Measurements from ENCODE around the gene KRTAP12-2.
"Not testable (repeated sequence)": the region's sequence is repeated elsewhere in the genome, so short reads cannot be mapped to it uniquely, and the experiment has no call there.

The KRTAP12-2 gene

DNA sequence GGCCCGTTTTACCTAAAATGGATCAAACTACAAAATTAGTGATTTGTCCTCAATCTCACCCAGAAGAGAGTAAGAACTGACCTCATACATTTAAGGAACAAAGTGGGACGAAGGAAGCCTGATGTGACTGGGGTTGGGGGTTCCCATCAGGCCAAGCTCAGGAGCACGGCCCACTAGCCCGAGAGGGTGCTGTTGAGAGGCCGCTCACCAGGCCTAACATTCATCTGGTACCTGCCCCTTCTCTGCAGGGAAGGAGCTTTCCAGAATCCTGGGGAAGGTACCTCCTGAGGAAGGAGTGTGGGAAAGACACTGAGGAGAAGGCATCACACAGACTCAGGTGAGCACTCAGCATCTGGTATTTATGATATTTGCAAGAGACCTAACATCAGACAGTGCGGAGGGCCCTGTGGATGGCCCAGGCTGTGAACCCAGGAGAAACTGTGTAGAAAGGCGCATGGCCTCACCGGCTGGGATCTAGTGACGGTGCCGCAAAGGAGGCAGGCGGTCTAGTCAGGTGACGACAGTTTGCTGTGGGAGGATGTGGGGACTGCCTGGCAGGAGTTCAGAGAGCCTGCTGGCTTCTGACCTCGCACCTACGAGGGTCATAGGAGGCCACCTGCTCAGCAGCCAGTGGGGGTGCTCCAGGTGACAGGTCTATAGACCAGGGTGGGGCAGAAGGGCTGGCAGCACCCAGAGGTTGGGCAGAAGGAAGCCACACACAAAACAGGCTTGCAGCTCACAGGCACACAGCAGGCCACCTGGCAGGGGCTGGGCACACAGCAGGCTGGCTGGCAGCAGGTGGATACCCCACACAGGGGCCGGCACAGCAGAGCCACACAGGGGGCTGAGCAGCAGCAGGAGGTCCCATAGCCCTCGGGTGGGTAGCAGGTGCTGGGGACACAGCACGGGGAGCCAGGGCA, 12.8 kb downstream of the KRTAP12-2 start:
- no peak for FAIRE-seq
- no peak for TF ChIP-seq SPI1 (IDR thresholded peaks at IDR 0.05; ENCODE audit: low read depth, low read length)
- TF ChIP-seq POLR2AphosphoS5 (IDR thresholded peaks at IDR 0.05; ENCODE audit: low read depth, low read length) = no peak
- no peak for DNase-seq (ENCODE audit: insufficient read length, low spot score)

- no peak for TF ChIP-seq POLR2AphosphoS5 (IDR thresholded peaks at IDR 0.05; ENCODE audit: low read depth, low read length)
- TF ChIP-seq SPI1 (IDR thresholded peaks at IDR 0.05; ENCODE audit: low read depth, low read length) = no peak
- TF ChIP-seq POU2F2 (IDR thresholded peaks at IDR 0.05; ENCODE audit: low read depth, low read length) = no peak
- no peak for TF ChIP-seq TAF1 (IDR thresholded peaks at IDR 0.05; ENCODE audit: low read depth, low read length)
- no peak for TF ChIP-seq POLR2A (IDR thresholded peaks at IDR 0.05; ENCODE audit: low read depth, low read length)
- TF ChIP-seq PAX5 (IDR thresholded peaks at IDR 0.05; ENCODE audit: insufficient read depth, low read length, severe bottlenecking) = no peak
- DNase-seq (ENCODE audit: insufficient read length, low spot score) (no peak), FAIRE-seq (no peak)
Measured at GRCh38 chr21:44653123-44653522, 13.6 kb downstream of the KRTAP12-2 start.

GRCh38 chr21:44650973-44651675, 15.6 kb downstream of the KRTAP12-2 start:
- FAIRE-seq = no peak
- no peak for TF ChIP-seq PAX5 (IDR thresholded peaks at IDR 0.05; ENCODE audit: insufficient read depth, low read length, severe bottlenecking)
- no peak for TF ChIP-seq TAF1 (IDR thresholded peaks at IDR 0.05; ENCODE audit: low read depth, low read length)
- no peak for TF ChIP-seq SPI1 (IDR thresholded peaks at IDR 0.05; ENCODE audit: low read depth, low read length)
- no peak for TF ChIP-seq POLR2AphosphoS5 (IDR thresholded peaks at IDR 0.05; ENCODE audit: low read depth, low read length)
- TF ChIP-seq POLR2A (IDR thresholded peaks at IDR 0.05; ENCODE audit: low read depth, low read length) = no peak
- TF ChIP-seq POU2F2 (IDR thresholded peaks at IDR 0.05; ENCODE audit: low read depth, low read length) = no peak
- no peak for DNase-seq (ENCODE audit: insufficient read length, low spot score)

GRCh38 chr21:44650265-44650972, 16.3 kb downstream of the KRTAP12-2 start:
- no peak for TF ChIP-seq POU2F2 (IDR thresholded peaks at IDR 0.05; ENCODE audit: low read depth, low read length)
- no peak for TF ChIP-seq SPI1 (IDR thresholded peaks at IDR 0.05; ENCODE audit: low read depth, low read length)
- no peak for TF ChIP-seq TAF1 (IDR thresholded peaks at IDR 0.05; ENCODE audit: low read depth, low read length)
- TF ChIP-seq POLR2AphosphoS5 (IDR thresholded peaks at IDR 0.05; ENCODE audit: low read depth, low read length) = no peak
- no peak for TF ChIP-seq POLR2A (IDR thresholded peaks at IDR 0.05; ENCODE audit: low read depth, low read length)
- TF ChIP-seq PAX5 (IDR thresholded peaks at IDR 0.05; ENCODE audit: insufficient read depth, low read length, severe bottlenecking) = no peak
- no peak for FAIRE-seq
- DNase-seq (ENCODE audit: insufficient read length, low spot score) = no peak

GRCh38 chr21:44649521-44650100, 17.1 kb downstream of the KRTAP12-2 start:
- DNase-seq (ENCODE audit: insufficient read length, low spot score) = no peak
- FAIRE-seq = no peak
- TF ChIP-seq POU2F2 (IDR thresholded peaks at IDR 0.05; ENCODE audit: low read depth, low read length) (no peak), POLR2AphosphoS5 (IDR thresholded peaks at IDR 0.05; ENCODE audit: low read depth, low read length) (no peak), SPI1 (IDR thresholded peaks at IDR 0.05; ENCODE audit: low read depth, low read length) (no peak), TAF1 (IDR thresholded peaks at IDR 0.05; ENCODE audit: low read depth, low read length) (no peak), POLR2A (IDR thresholded peaks at IDR 0.05; ENCODE audit: low read depth, low read length) (no peak), PAX5 (IDR thresholded peaks at IDR 0.05; ENCODE audit: insufficient read depth, low read length, severe bottlenecking) (no peak)

GRCh38 chr21:44648557-44649311, 18.0 kb downstream of the KRTAP12-2 start:
- FAIRE-seq = no peak
- TF ChIP-seq POLR2A (IDR thresholded peaks at IDR 0.05; ENCODE audit: low read depth, low read length) (no peak), SPI1 (IDR thresholded peaks at IDR 0.05; ENCODE audit: low read depth, low read length) (no peak), POLR2AphosphoS5 (IDR thresholded peaks at IDR 0.05; ENCODE audit: low read depth, low read length) (no peak)

DNA sequence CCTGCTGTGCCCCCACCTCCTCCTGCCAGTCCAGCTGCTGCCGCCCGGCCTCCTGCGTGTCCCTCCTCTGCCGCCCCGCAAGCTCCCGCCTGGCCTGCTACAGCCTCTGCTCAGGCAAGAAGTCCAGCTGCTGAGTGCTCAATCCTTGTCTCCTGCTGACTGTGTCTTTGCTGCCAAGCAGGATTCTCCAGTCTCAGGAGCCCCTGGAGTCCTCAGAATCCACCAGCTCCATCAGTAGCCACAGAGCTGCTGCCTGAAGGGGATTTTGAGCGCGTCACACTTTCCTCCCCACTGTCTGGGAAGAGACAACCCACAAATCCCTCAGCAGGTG, 19.5 kb downstream of the KRTAP12-2 start:
- DNase-seq (ENCODE audit: insufficient read length, low spot score) (no peak), FAIRE-seq (no peak)
- no peak for TF ChIP-seq POLR2AphosphoS5 (IDR thresholded peaks at IDR 0.05; ENCODE audit: low read depth, low read length)
- no peak for TF ChIP-seq SPI1 (IDR thresholded peaks at IDR 0.05; ENCODE audit: low read depth, low read length)
- TF ChIP-seq TAF1 (IDR thresholded peaks at IDR 0.05; ENCODE audit: low read depth, low read length) = no peak

More at GRCh38 chr21:44648557-44649311, 18.0 kb downstream of the KRTAP12-2 start:
- no peak for DNase-seq (ENCODE audit: insufficient read length, low spot score)

GRCh38 chr21:44646366-44647221, 20.1 kb downstream of the KRTAP12-2 start, which contains the start of gene KRTAP10-11:
Gene KRTAP10-11, plus strand, starts transcription at chr21:44646414. Its CDS starts 45 bp downstream, at chr21:44646459.
- FAIRE-seq; DNase-seq (ENCODE audit: insufficient read length, low spot score): not testable (repeated sequence)
